Heart left ventricle (tissue), 16 donors: Measurements from ENCODE around the gene YWHAH. TPM values are rescaled to one million over a fixed set of nuclear protein-coding genes. Genes with fewer than 3 reads are reported as not detected.

ENCODE experiments used
- ATAC-seq, 4 donors: fragments of 200-7000 bp; cut with Tn5 transposase; one replicate each; pipeline ENCODE4 v1.9.1; 2020 to 2022; ENCODE audit warnings: moderate library complexity in 4 of 4, mild to moderate bottlenecking in 3 of 4, moderate number of reproducible peaks in 1 of 4
- DNase-seq, 5 donors: peaks; one replicate each; pipeline ENCODE4 v3.0.0-alpha.2; 2020
- H3K27ac ChIP-seq, 12 donors: fragments of 200-600 bp; sonication (generic) in 4 of 12; one replicate each; pipeline versions ENCODE4 v1.5.0 to v1.8.0; 2016 to 2022; ENCODE audit warnings: mild to moderate bottlenecking in 2 of 12
- H3K27me3 ChIP-seq, 9 donors: fragments of 200-600 bp; sonication (generic) in 2 of 9; one replicate each; pipeline versions ENCODE4 v1.5.1 to v1.8.0; 2016 to 2022; ENCODE audit warnings: mild to moderate bottlenecking in 3 of 9
- H3K36me3 ChIP-seq, 9 donors: fragments of 200-600 bp; sonication (generic) in 2 of 9; one replicate each; pipeline versions ENCODE4 v1.5.0 to v1.8.0; 2018 to 2022; ENCODE audit warnings: mild to moderate bottlenecking in 2 of 9
- H3K4me1 ChIP-seq, 12 donors: fragments of 200-600 bp; sonication (generic) in 4 of 12; one replicate each; pipeline versions ENCODE4 v1.5.0 to v1.8.0; 2016 to 2022; ENCODE audit warnings: mild to moderate bottlenecking in 3 of 12
- H3K4me3 ChIP-seq, 12 donors: fragments of 200-600 bp; sonication (generic) in 4 of 12; one replicate each; pipeline versions ENCODE4 v1.5.0 to v1.8.0; 2017 to 2022; ENCODE audit warnings: mild to moderate bottlenecking in 9 of 12, moderate library complexity in 4 of 12
- H3K9me3 ChIP-seq, 12 donors: fragments of 200-600 bp; sonication (generic) in 4 of 12; one replicate each; pipeline versions ENCODE4 v1.5.0 to v1.8.0; 2016 to 2022; ENCODE audit warnings: mild to moderate bottlenecking in 1 of 12
- POLR2A ChIP-seq, 2 donors: fragments of 450-650 bp; IDR thresholded peaks; one replicate each; pipeline ENCODE4 v1.6.1; 2017; ENCODE audit warnings: antibody characterized with exemption in 2 of 2, mild to moderate bottlenecking in 2 of 2, moderate library complexity in 2 of 2
- WGBS, 4 donors: extraction: QIAGEN DNeasy Blood & Tissue Kit in 2 of 4; methylation state at CpG; one replicate each; pipeline versions ENCODE4 v1.1.5 to v1.1.7; 2013 to 2018; 5-methylcytosine and 5-hydroxymethylcytosine counted together
- intact Hi-C, 10 donors: fragments of 100-400 bp; cut with DNase I; formaldehyde crosslinking; loops; one replicate each; pipeline versions ENCODE4 v1.11.1 to v1.14.2; 2022
- polyA plus RNA-seq, 2 donors: library from polyadenylated mRNA; stranded (reverse); fragments of 200-250 nt; gene quantifications; one replicate each; pipeline ENCODE4 v1.2.3, GENCODE V29; 2013
- total RNA-seq, 9 donors: library from RNA; depleted of rRNA in 2 of 9; stranded (reverse); fragments of >200 nt in 2 of 9; fragmentation: NEBNext Ultra II Directional in 3 of 9; extraction: Animal tissue kit (Norgen Biotek cat#: 25700) in 3 of 9; gene quantifications; one replicate each; pipeline versions ENCODE4 v1.1.0 to v1.2.4, GENCODE V29; 2016 to 2023
- TF ChIP-seq, protein P1 (sequence below), 12 donors: fragments of 200-600 bp; sonication (generic) in 4 of 12; IDR thresholded peaks; one replicate each; pipeline versions ENCODE4 v1.5.0 to v1.8.0; 2018 to 2022; ENCODE audit warnings: antibody characterized with exemption in 12 of 12, mild to moderate bottlenecking in 5 of 12
- donor health status: ischemic (EF 13 %, LVEDD 7.1; RV severe dilation, severe dysfunction).
- donor health status: healthy with polysubstance abuse.
- donor health status: DM: no; HTN: yes; CAD: no.
- donor health status: DM: no; HTN: no; CAD: no.
- donor health status: ischemic (EF 25% LVEDD 6.9; RV normal size, moderate dysfunction).
- donor health status: ischemic (EF 25% LVEDD 5.7; RV mildly dilated, moderate dysfunction).
- donor health status: healthy.
- donor health status: DM: yes; HTN: yes; CAD: no.
- donor health status: ischemic (EF 35%, LVEDD 5.7; RV mildly dilated, moderate dysfunction).
- donor health status: nonischemic (EF 11% LVEDD 7.7; RV severe dilation, severe dysfunction).
- donor health status: DM: yes; HTN: yes; CAD: no.
- donor health status: PGD.
- donor health status: ischemic (EF 29% LVEDD 5.4; RV normal size, mild dysfunction).
- donor health status: nonischemic (EF 23%, LVEDD 6.1; RV moderate dilation, normal function).

Gene YWHAH
- total and polyA plus RNA-seq, 11 donors: 47.2 to 126 (median 84.1) TPM

DNA sequence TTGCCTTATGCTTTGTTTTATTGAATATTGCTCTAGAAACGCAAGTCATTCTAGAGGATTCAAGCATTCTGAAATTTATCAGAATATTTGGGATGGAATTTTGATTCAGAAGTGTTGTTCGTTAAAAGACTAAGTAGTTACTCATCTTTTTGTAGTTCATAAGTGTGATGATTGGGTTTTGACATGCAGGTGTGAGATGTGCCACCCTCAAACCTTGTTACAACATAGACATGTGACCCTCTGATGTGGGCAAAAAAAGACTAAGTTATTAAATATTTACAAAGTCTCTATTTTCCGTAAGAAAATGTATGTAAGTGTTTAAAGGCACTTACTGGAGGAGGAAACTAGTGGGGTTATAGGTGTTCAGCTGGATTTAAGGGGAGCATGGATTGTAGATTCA, 8.9 kb downstream of the YWHAH start:
- Histone ChIP-seq H3K27ac (peak overlapping the region in 6 of 12 donors; percentile 2 to 82 (median 75)), H3K4me1 (peaks cover 7 to 70% (median 55%) of the 10 kb centered on the region in 12 donors), H3K27me3 (no peaks in the 10 kb centered on the region), H3K36me3 (peaks cover 0 to 79% (median 48%) of the 10 kb centered on the region in 9 donors), H3K9me3 (no peaks in the 10 kb centered on the region), H3K4me3 (no peak overlapping the region)
- intact Hi-C loops: loop anchor here in 2 of 10 donors (10.0 kb wide), 2 partner anchors 78 to 98 kb away; no protein-coding TSS in a partner anchor
- no peak for DNase-seq
- no peak for ATAC-seq
- TF ChIP-seq POLR2A (IDR thresholded peaks at IDR 0.05): no peak
- TF ChIP-seq, protein P1, sequence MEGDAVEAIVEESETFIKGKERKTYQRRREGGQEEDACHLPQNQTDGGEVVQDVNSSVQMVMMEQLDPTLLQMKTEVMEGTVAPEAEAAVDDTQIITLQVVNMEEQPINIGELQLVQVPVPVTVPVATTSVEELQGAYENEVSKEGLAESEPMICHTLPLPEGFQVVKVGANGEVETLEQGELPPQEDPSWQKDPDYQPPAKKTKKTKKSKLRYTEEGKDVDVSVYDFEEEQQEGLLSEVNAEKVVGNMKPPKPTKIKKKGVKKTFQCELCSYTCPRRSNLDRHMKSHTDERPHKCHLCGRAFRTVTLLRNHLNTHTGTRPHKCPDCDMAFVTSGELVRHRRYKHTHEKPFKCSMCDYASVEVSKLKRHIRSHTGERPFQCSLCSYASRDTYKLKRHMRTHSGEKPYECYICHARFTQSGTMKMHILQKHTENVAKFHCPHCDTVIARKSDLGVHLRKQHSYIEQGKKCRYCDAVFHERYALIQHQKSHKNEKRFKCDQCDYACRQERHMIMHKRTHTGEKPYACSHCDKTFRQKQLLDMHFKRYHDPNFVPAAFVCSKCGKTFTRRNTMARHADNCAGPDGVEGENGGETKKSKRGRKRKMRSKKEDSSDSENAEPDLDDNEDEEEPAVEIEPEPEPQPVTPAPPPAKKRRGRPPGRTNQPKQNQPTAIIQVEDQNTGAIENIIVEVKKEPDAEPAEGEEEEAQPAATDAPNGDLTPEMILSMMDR (IDR thresholded peaks at IDR 0.05): no peak
- WGBS, 4 donors: 69 to 95% (median 90%) methylated on average over 3 of the region's 3 CpGs

DNA sequence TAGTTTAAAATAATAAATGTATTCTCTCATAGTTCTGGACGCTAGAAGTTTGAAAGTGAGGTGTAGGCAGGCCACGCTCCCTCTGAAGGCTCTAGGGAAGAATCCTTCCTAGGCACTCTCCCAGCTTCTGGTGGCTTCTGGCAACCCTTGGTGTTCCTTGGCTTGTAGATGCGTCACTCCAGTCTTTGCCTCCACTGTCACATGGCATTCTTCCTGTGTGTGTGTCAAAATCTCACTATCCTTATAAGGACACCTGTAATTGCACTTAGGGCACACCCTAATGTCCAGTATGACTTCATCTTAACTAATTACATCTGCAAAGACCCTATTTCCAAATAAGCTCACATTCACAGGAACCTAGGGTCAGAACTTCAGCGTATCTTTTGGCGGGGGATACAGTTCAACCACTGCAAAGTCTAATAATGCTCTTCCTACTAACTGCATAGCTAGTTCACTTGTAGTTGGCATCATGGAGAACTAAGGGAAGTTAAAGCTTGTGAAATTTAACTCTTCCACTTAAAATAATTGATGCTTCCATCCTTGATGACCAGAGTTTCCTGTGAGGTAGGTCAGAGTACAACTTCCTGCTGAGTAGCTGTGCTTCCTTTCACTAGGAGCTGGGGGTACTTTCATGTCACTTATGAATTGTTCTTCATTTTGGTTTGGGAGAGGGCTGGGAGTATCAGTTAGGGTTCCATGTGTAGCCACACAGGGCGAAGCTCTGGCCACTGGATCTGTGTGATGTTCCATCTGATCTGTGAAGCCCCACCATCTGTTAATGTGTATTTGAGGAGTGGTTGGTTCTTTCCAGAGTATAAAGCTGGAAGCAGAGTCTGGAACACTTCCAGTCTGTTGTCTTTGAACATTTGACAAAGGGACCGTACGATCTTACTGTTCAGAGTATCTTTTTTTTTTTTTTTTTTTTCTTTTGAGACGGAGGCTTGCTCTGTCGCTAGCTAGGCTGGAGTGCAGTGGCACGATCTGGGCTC, 10.5 kb downstream of the YWHAH start:
- Histone ChIP-seq H3K27me3 (no peaks in the 10 kb centered on the region), H3K4me1 (peaks cover 7 to 64% (median 52%) of the 10 kb centered on the region in 12 donors), H3K9me3 (no peaks in the 10 kb centered on the region), H3K36me3 (peaks cover 0 to 69% (median 37%) of the 10 kb centered on the region in 9 donors), H3K4me3 (no peak overlapping the region), H3K27ac (peak overlapping the region; percentile 16 to 82 (median 62))
- DNase-seq (peak in 1 of 5 donors; percentile 43), ATAC-seq (peak; percentile 16 to 79 (median 46))
- intact Hi-C loops: loop anchor here in 2 of 10 donors (10.0 kb wide), 2 partner anchors 80 to 100 kb away; no protein-coding TSS in a partner anchor
- WGBS, 4 donors: 56 to 68% (median 60%) methylated on average over 11 of the region's 11 CpGs
- TF ChIP-seq POLR2A (IDR thresholded peaks at IDR 0.05): no peak
- TF ChIP-seq, protein P1 (IDR thresholded peaks at IDR 0.05): no peak

DNA sequence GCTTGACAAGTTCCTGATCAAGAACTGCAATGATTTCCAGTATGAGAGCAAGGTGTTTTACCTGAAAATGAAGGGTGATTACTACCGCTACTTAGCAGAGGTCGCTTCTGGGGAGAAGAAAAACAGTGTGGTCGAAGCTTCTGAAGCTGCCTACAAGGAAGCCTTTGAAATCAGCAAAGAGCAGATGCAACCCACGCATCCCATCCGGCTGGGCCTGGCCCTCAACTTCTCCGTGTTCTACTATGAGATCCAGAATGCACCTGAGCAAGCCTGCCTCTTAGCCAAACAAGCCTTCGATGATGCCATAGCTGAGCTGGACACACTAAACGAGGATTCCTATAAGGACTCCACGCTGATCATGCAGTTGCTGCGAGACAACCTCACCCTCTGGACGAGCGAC, 12.0 kb downstream of the YWHAH start:
- intact Hi-C loops: loop anchor here in 2 of 10 donors (10.0 kb wide), 2 partner anchors 82 to 102 kb away; no protein-coding TSS in a partner anchor
- 92 to 96% (median 94%) methylated on average over 12 of the region's 12 CpGs for WGBS, 4 donors
- Histone ChIP-seq H3K27me3 (no peaks in the 10 kb centered on the region), H3K27ac (peak overlapping the region in 1 of 12 donors; percentile 76), H3K4me1 (peaks cover 5 to 49% (median 37%) of the 10 kb centered on the region in 12 donors), H3K36me3 (peaks cover 0 to 53% (median 27%) of the 10 kb centered on the region in 9 donors), H3K4me3 (no peak overlapping the region), H3K9me3 (no peaks in the 10 kb centered on the region)
- no peak for ATAC-seq
- no peak for DNase-seq
- no peak for TF ChIP-seq POLR2A (IDR thresholded peaks at IDR 0.05)
- TF ChIP-seq, protein P1 (IDR thresholded peaks at IDR 0.05): no peak
